ENCODE data around the gene CBX5. TPM values are rescaled to one million over a fixed set of nuclear protein-coding genes. Genes with fewer than 3 reads are reported as not detected.

CBX5 gene
- total and polyA plus RNA-seq, 9 of the 15 experiments (the other 6 are each of a cell fraction or from before 2014, with no cell fraction given), result 32.6 to 102 (median 59.2) TPM

DNA sequence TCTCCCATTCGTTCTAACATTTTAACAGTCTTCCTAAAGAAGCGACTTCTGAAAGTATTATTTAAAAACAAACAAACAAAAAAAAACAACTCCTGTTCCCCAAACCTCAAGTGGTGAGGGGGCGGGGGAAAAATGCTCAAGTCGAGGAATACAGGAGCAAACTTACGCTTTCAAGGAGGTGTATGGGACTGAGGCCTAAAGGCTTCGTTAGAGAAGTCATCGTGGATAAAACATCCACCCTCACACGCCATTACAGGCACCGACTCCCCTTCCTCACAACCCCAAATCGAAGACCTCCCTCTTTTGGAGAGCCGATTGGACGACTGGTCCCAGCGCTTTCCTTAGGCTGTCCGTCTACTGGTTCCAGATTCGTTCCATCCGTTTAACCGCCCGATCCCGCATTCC, 693 bp downstream of the CBX5 start (continued):
- TF ChIP-seq USF2 (CRISPR knock-in tag; IDR thresholded peaks at IDR 0.05), result no peak
- TF ChIP-seq ZNF41 (CRISPR knock-in tag; conservative IDR thresholded peaks at IDR 0.05), result no peak
- TF ChIP-seq TGIF2 (CRISPR knock-in tag; IDR thresholded peaks at IDR 0.05), result no peak; the same call in 1 of the 2 replicates
- TF ChIP-seq PYGO2 (tag; IDR thresholded peaks at IDR 0.05), result no peak
- 0 out of 2 replicates have a peak, but pooled peaks have one; percentile 43 for TF ChIP-seq NFXL1 (CRISPR knock-in tag; IDR thresholded peaks at IDR 0.05)
- TF ChIP-seq SNRNP70 (optimal IDR thresholded peaks at IDR 0.05; ENCODE audit: low read depth, low read length), result no peak
- TF ChIP-seq, protein P1, sequence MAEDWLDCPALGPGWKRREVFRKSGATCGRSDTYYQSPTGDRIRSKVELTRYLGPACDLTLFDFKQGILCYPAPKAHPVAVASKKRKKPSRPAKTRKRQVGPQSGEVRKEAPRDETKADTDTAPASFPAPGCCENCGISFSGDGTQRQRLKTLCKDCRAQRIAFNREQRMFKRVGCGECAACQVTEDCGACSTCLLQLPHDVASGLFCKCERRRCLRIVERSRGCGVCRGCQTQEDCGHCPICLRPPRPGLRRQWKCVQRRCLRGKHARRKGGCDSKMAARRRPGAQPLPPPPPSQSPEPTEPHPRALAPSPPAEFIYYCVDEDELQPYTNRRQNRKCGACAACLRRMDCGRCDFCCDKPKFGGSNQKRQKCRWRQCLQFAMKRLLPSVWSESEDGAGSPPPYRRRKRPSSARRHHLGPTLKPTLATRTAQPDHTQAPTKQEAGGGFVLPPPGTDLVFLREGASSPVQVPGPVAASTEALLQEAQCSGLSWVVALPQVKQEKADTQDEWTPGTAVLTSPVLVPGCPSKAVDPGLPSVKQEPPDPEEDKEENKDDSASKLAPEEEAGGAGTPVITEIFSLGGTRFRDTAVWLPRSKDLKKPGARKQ (CRISPR knock-in tag; IDR thresholded peaks at IDR 0.05), result no peak
- no peak for TF ChIP-seq SRSF9 (IDR thresholded peaks at IDR 0.05; ENCODE audit: borderline replicate concordance, low read depth, low read length)
- TF ChIP-seq, protein P2, sequence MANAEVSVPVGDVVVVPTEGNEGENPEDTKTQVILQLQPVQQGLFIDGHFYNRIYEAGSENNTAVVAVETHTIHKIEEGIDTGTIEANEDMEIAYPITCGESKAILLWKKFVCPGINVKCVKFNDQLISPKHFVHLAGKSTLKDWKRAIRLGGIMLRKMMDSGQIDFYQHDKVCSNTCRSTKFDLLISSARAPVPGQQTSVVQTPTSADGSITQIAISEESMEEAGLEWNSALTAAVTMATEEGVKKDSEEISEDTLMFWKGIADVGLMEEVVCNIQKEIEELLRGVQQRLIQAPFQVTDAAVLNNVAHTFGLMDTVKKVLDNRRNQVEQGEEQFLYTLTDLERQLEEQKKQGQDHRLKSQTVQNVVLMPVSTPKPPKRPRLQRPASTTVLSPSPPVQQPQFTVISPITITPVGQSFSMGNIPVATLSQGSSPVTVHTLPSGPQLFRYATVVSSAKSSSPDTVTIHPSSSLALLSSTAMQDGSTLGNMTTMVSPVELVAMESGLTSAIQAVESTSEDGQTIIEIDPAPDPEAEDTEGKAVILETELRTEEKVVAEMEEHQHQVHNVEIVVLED (CRISPR knock-in tag; IDR thresholded peaks at IDR 0.05), result no peak
- no peak for TF ChIP-seq FOXO4 (CRISPR knock-in tag; IDR thresholded peaks at IDR 0.05)
- no peak for TF ChIP-seq E2F8 (IDR thresholded peaks at IDR 0.05; ENCODE audit: low read depth, partially characterized antibody)
- no peak for TF ChIP-seq NCOA2 (IDR thresholded peaks at IDR 0.05; ENCODE audit: partially characterized antibody in 2 of 2)
- no peak for TF ChIP-seq EP300 (IDR thresholded peaks at IDR 0.05; ENCODE audit: low read length)
- 0 out of 2 replicates have a peak, but pooled peaks have one; percentile 7 for TF ChIP-seq ELF4 (CRISPR knock-in tag; IDR thresholded peaks at IDR 0.05)
- TF ChIP-seq SP2 (IDR thresholded peaks at IDR 0.05; ENCODE audit: extremely low read depth, low read depth, low read length, poor library complexity, severe bottlenecking), result no peak
- TF ChIP-seq, protein P3, sequence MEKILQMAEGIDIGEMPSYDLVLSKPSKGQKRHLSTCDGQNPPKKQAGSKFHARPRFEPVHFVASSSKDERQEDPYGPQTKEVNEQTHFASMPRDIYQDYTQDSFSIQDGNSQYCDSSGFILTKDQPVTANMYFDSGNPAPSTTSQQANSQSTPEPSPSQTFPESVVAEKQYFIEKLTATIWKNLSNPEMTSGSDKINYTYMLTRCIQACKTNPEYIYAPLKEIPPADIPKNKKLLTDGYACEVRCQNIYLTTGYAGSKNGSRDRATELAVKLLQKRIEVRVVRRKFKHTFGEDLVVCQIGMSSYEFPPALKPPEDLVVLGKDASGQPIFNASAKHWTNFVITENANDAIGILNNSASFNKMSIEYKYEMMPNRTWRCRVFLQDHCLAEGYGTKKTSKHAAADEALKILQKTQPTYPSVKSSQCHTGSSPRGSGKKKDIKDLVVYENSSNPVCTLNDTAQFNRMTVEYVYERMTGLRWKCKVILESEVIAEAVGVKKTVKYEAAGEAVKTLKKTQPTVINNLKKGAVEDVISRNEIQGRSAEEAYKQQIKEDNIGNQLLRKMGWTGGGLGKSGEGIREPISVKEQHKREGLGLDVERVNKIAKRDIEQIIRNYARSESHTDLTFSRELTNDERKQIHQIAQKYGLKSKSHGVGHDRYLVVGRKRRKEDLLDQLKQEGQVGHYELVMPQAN (IDR thresholded peaks at IDR 0.05; ENCODE audit: borderline replicate concordance), result peak; percentile 58; the same call in 1 of the 2 replicates
